HG02623 (cell line): ENCODE data around the gene RANBP1.
"Not testable (repeated sequence)": the region's sequence is repeated elsewhere in the genome, so short reads cannot be mapped to it uniquely, and the experiment has no call there.

Source experiments
- ATAC-seq: cut with Tn5 transposase; IDR thresholded peaks from one replicate; pipeline ENCODE4 v1.9.1; 2021; ENCODE audit warnings: moderate library complexity; ENCODE audit not compliant: unreplicated experiment

Gene RANBP1

GRCh38 chr22:20149257-20150250, 33.6 kb downstream of the RANBP1 start:
- no peak for ATAC-seq

GRCh38 chr22:20150381-20151275, 34.7 kb downstream of the RANBP1 start, which contains the start of gene CCDC188:
Gene CCDC188 (minus strand): TSS chr22:20151055. CDS start chr22:20150986, 69 bp downstream.
- no peak for ATAC-seq

- ATAC-seq: no peak
These were observed 35.3 kb downstream of the RANBP1 start for GRCh38 chr22:20151276-20151588.

- no peak for ATAC-seq
These were observed 36.6 kb downstream of the RANBP1 start for GRCh38 chr22:20152464-20152890.

- no peak for ATAC-seq
These were observed 38.0 kb downstream of the RANBP1 start for GRCh38 chr22:20153945-20154344.

GRCh38 chr22:20154602-20155187, 38.8 kb downstream of the RANBP1 start:
- no peak for ATAC-seq

- ATAC-seq: no peak
These were observed 39.6 kb downstream of the RANBP1 start for GRCh38 chr22:20155330-20156041.

- ATAC-seq: no peak
These were observed 40.1 kb downstream of the RANBP1 start for GRCh38 chr22:20156042-20156389.

- no peak for ATAC-seq
These were observed 40.9 kb downstream of the RANBP1 start for GRCh38 chr22:20156611-20157429.

GRCh38 chr22:20157430-20158183, 41.7 kb downstream of the RANBP1 start:
- ATAC-seq: no peak

GRCh38 chr22:20158391-20159036, 42.6 kb downstream of the RANBP1 start:
- ATAC-seq: no peak

GRCh38 chr22:20159076-20159475, 43.2 kb downstream of the RANBP1 start:
- ATAC-seq: no peak

- not testable (repeated sequence) for ATAC-seq
These were observed 43.6 kb downstream of the RANBP1 start for GRCh38 chr22:20159531-20159930.

GRCh38 chr22:20160041-20160440, 44.1 kb downstream of the RANBP1 start:
- no peak for ATAC-seq

- ATAC-seq: no peak
These were observed 49.0 kb downstream of the RANBP1 start for GRCh38 chr22:20164863-20165262.

- no peak for ATAC-seq
These were observed 49.5 kb downstream of the RANBP1 start for GRCh38 chr22:20165421-20165820.

GRCh38 chr22:20165913-20166312, 50.0 kb downstream of the RANBP1 start:
- ATAC-seq: no peak

- no peak for ATAC-seq
These were observed 50.8 kb downstream of the RANBP1 start for GRCh38 chr22:20166703-20167102.
